ENCODE results near the gene BHLHE40.

- TF ChIP-seq EZH2 (IDR thresholded peaks at IDR 0.05; ENCODE audit: borderline replicate concordance, control insufficient read depth, low read depth, low read length) (no peak), MAX (IDR thresholded peaks at IDR 0.05; ENCODE audit: low read depth, low read length) (no peak), FOXM1 (IDR thresholded peaks at IDR 0.05; ENCODE audit: low read depth, low read length) (no peak), EGR1 (IDR thresholded peaks at IDR 0.05; ENCODE audit: borderline replicate concordance in 1 of 2, low read depth in 2 of 2, low read length in 2 of 2) (no peak), CTCF (IDR thresholded peaks at IDR 0.05 in 2 of 3, conservative IDR thresholded peaks at IDR 0.05 in 1 of 3; ENCODE audit: control insufficient read depth in 2 of 3, extremely low read depth in 1 of 3, insufficient read depth in 1 of 3, low read depth in 3 of 3, low read length in 3 of 3) (no peak), FOS (IDR thresholded peaks at IDR 0.05; ENCODE audit: borderline replicate concordance, extremely low read depth, insufficient read length) (no peak), POLR2A (IDR thresholded peaks at IDR 0.05; ENCODE audit: low read depth, low read length) (no peak)
These were observed 34.0 kb downstream of the BHLHE40 start for GRCh38 chr3:5013021-5013906.

Measured in GM12878 (cell line).